ENCODE results near the gene CHIT1.
A peak's percentile ranks its signal among the peaks of the same experiment; 100 is the strongest.

The CHIT1 gene

GRCh38 chr1:203229471-203230135 is at the start of gene CHIT1:
Gene CHIT1, minus strand, starts transcription at chr1:203229673. Its CDS starts 37 bp downstream, at chr1:203229636.
- Mint-ChIP-seq H3K27ac (no peak within 1 kb of the TSS), H3K4me3 (no peak within 1 kb of the TSS), H3K27me3 (peaks cover 22% of the 10 kb centered on the region), H3K9me3 (peaks cover 6% of the 10 kb centered on the region), H3K36me3 (ENCODE audit: low read depth) (no peaks in the 10 kb centered on the region), H3K4me1 (ENCODE audit: low read depth) (no peaks in the 10 kb centered on the region)
- DNase-seq: no peak

- no peak overlapping the region for H3K4me3 Mint-ChIP-seq
Observed at GRCh38 chr1:203278885-203279406, 49.5 kb upstream of the CHIT1 start.

GRCh38 chr1:203278082-203278884 is 48.8 kb upstream of the CHIT1 start:
- peak overlapping the region; percentile 88 for H3K27ac Mint-ChIP-seq
- H3K4me3 Mint-ChIP-seq: peak overlapping the region; percentile 38
- no peaks in the 10 kb centered on the region for H3K36me3 Mint-ChIP-seq (ENCODE audit: low read depth)
- H3K9me3 Mint-ChIP-seq: no peaks in the 10 kb centered on the region
- no peaks in the 10 kb centered on the region for H3K27me3 Mint-ChIP-seq
- H3K4me1 Mint-ChIP-seq (ENCODE audit: low read depth): peaks cover 68% of the 10 kb centered on the region
- no peak for DNase-seq

More at GRCh38 chr1:203278885-203279406, 49.5 kb upstream of the CHIT1 start:
- DNase-seq: no peak
- Mint-ChIP-seq H3K4me1 (ENCODE audit: low read depth) (peaks cover 62% of the 10 kb centered on the region), H3K27me3 (no peaks in the 10 kb centered on the region), H3K36me3 (ENCODE audit: low read depth) (no peaks in the 10 kb centered on the region), H3K9me3 (no peaks in the 10 kb centered on the region), H3K27ac (peak overlapping the region; percentile 88)

- H3K4me1 Mint-ChIP-seq (ENCODE audit: low read depth): peaks cover 66% of the 10 kb centered on the region
- no peaks in the 10 kb centered on the region for H3K27me3 Mint-ChIP-seq
- H3K4me3 Mint-ChIP-seq: peak overlapping the region; percentile 23
- no peaks in the 10 kb centered on the region for H3K36me3 Mint-ChIP-seq (ENCODE audit: low read depth)
- no peaks in the 10 kb centered on the region for H3K9me3 Mint-ChIP-seq
- H3K27ac Mint-ChIP-seq: peak overlapping the region; percentile 88
- DNase-seq: peak; percentile 60
Observed at GRCh38 chr1:203276916-203277545, 47.6 kb upstream of the CHIT1 start.

DNA sequence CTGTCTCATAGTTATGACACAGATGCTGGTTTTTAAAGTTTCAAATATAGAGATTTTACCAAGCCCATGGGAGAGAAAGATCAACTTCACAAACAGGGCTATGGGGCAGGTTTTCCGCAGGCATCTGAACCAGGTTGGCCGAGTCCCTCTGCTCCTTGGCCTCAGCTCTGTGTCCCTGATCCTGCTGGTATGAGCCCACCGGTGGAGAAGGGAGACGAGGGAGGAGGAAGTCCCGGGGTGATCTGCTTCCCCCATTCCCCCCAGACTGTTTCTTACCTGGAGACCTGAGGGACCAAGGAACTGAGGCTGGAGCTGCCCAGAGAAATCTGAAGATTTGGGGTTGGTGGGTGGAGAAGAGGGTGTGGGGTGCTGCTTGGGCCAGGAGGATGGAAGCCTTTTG is 46.9 kb upstream of the CHIT1 start:
- H3K27me3 Mint-ChIP-seq: no peaks in the 10 kb centered on the region
- DNase-seq: no peak

DNA sequence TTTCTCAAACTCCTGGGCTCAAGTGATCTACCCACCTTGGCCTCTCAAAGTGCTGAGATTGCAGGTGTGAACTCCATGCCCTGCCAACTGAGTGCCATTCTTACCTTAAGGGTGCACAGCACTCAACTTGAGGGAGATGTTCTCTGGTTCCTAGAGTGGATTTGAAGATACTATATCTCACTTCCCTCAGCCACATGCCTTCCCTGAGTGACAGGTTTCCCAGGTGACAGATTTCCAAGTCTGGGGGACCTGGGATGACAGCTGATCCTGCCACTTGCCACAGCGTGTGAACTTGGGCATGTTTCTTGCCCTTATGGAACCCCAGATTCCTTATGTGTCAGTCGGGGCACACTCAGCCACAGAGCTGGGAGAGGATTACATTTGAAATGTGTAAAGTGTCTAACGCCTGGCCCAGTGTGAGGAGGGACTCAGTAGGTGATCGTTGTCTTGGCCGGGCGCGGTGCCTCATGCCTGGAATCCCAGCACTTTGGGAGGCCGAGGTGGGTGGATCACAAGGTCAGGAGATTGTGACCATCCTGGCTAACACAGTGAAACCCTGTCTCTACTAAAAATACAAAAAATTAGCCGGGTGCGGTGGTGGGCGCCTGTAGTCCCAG is 46.3 kb upstream of the CHIT1 start:
- H3K4me1 Mint-ChIP-seq (ENCODE audit: low read depth): peaks cover 70% of the 10 kb centered on the region
- H3K27me3 Mint-ChIP-seq: no peaks in the 10 kb centered on the region
- no peak for DNase-seq
- H3K36me3 Mint-ChIP-seq (ENCODE audit: low read depth): no peaks in the 10 kb centered on the region
- H3K27ac Mint-ChIP-seq: no peak overlapping the region
- no peaks in the 10 kb centered on the region for H3K9me3 Mint-ChIP-seq
- no peak overlapping the region for H3K4me3 Mint-ChIP-seq

More for the DNA sequence above, 46.9 kb upstream of the CHIT1 start:
- Mint-ChIP-seq H3K4me3 (no peak overlapping the region), H3K27ac (peak overlapping the region; percentile 88), H3K9me3 (no peaks in the 10 kb centered on the region), H3K36me3 (ENCODE audit: low read depth) (no peaks in the 10 kb centered on the region), H3K4me1 (ENCODE audit: low read depth) (peaks cover 66% of the 10 kb centered on the region)

- Mint-ChIP-seq H3K9me3 (no peaks in the 10 kb centered on the region), H3K27ac (peak overlapping the region; percentile 88), H3K27me3 (no peaks in the 10 kb centered on the region), H3K4me3 (peak overlapping the region; percentile 69), H3K36me3 (ENCODE audit: low read depth) (no peaks in the 10 kb centered on the region), H3K4me1 (ENCODE audit: low read depth) (peaks cover 68% of the 10 kb centered on the region)
- no peak for DNase-seq
Observed at GRCh38 chr1:203274603-203275381, 45.3 kb upstream of the CHIT1 start.

DNA sequence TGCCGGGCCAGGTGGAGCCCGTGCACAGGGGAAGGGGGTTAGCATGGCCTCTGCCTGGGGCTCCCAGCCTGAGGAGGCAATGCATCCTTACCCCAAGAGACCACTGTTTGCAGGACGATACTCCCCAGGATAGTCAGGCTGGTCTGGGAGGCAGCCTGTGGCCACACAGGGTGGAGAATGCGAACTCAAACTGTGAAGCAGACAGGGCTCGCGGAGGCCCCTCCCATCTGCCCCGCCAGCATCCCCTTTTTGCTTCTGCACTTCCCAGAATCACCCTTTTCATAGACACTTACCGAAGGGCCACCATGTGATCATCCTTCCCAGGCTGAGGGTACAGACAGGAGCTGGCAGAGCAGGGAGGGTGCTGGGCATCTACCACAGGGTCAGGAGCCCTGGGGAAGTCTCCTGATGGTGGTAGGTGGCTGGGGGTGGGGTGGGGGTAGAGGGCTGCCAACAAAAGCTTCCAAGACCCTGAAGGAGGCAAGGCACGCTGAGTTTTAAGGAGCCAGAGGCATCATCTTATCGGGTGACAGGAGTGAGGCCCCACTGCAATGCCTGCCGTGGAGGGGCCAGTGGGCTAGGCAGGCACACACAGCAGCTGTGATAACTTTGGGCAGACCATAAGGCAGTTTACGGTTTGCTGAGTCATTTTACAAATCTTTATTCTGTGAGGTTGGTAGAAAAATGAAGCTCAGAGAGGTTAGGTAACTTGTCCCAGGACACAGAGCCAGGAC is 44.6 kb upstream of the CHIT1 start:
- peak overlapping the region; percentile 88 for H3K27ac Mint-ChIP-seq
- no peak for DNase-seq

DNA sequence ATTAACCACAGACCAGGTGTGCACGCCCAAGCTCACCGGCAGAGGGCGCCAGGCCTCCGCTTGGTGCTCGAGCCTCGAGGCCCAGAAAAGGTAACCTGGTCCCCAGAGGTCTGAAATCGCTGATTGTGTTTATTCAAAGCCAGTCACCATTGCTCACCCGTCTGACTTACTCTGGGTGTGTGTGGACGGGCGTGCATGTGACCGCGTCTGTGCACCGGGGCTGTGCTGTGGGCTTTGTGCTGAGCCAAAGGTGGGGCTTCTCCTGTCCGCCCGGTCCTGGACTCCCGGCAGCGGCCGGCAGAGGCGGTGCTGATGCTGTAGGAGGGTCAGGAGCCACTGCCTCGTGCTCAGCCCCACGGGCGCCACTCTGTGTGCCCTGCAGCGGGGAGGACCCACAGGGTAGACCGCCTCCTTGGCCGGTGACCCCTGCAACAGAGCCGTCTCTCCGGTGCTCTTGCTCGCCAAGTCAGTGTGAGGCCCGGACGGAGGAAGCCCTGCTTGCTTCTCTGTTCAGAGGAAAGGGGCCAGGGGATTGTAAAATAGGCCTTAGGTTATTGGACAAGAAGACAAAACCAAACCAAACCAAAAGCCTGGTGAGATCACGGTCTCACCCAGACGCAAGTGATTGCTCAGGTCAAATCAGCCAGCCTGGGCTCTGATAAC is 43.9 kb upstream of the CHIT1 start:
- Mint-ChIP-seq H3K36me3 (ENCODE audit: low read depth) (no peaks in the 10 kb centered on the region), H3K9me3 (no peaks in the 10 kb centered on the region), H3K4me1 (ENCODE audit: low read depth) (peaks cover 59% of the 10 kb centered on the region), H3K4me3 (peak overlapping the region; percentile 69), H3K27me3 (no peaks in the 10 kb centered on the region), H3K27ac (peak overlapping the region; percentile 88)
- DNase-seq: peak; percentile 94

More for the DNA sequence above, 44.6 kb upstream of the CHIT1 start:
- Mint-ChIP-seq H3K9me3 (no peaks in the 10 kb centered on the region), H3K4me1 (ENCODE audit: low read depth) (peaks cover 66% of the 10 kb centered on the region), H3K27me3 (no peaks in the 10 kb centered on the region), H3K36me3 (ENCODE audit: low read depth) (no peaks in the 10 kb centered on the region), H3K4me3 (peak overlapping the region; percentile 69)

DNA sequence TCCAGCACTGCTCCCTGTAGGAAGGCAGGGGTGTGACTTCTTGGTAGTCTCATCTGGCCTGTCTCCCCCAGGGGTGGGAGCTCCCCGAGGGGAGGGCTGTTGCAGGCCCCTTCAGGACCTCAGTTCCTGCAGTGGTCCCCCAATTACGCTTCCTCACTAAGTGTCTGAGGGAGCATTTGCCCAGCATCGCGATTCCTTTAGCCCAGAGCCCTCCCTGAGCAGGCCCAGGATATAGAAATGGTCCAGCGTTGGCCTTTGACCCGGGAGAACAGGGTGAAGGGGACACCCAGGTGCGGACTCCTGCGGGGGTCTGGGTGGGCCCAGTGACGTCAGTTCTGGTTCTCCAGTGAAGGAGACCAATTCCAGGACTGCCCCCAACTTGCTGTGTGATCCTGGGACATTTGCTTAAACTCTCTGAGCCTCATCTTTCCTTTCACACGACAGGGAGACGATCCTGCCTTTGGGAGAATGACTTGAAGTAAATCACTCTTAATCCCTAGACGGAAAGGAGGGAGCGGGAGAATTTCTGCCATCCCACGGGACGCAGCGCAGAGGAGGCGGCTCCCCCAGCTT is 43.2 kb upstream of the CHIT1 start:
- H3K27me3 Mint-ChIP-seq: no peaks in the 10 kb centered on the region
- peaks cover 57% of the 10 kb centered on the region for H3K4me1 Mint-ChIP-seq (ENCODE audit: low read depth)
- H3K27ac Mint-ChIP-seq: peak overlapping the region; percentile 88
- no peaks in the 10 kb centered on the region for H3K36me3 Mint-ChIP-seq (ENCODE audit: low read depth)
- peak overlapping the region; percentile 69 for H3K4me3 Mint-ChIP-seq
- no peaks in the 10 kb centered on the region for H3K9me3 Mint-ChIP-seq
- no peak for DNase-seq

DNA sequence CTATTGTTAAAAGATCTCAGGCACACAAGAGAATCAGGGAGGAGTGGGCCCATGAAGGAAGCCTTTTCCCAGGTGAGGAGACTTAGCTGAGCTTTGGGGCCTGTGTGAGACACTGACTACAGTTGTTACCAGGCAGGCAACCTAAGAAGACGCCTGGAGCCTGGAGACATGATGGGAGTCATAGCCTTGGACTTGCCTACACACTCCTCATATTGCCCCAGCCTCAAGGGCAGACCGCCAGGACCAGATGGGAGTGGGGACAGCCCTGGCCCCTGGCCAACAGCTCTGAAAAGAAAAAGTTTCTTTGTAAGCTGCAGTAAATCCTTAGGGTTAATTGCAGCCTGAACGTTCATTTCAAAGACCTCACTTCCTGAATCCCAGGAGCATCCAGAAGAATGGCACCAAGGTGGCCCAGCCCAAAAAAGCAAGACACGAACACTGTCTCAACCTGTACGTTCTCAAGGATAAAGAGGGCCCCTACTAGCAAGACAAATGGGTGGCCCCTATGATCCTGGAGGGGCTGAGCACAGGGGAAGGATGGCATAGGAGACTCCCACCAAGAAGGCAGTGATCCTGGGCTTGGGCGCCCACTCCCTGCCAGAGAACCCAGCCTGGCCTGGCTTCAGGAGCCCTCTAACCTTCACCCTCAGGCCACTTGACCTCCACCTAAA is 42.6 kb upstream of the CHIT1 start:
- Mint-ChIP-seq H3K4me3 (no peak overlapping the region), H3K4me1 (ENCODE audit: low read depth) (peaks cover 56% of the 10 kb centered on the region), H3K27me3 (no peaks in the 10 kb centered on the region), H3K9me3 (no peaks in the 10 kb centered on the region), H3K36me3 (ENCODE audit: low read depth) (no peaks in the 10 kb centered on the region), H3K27ac (no peak overlapping the region)
- no peak for DNase-seq

DNA sequence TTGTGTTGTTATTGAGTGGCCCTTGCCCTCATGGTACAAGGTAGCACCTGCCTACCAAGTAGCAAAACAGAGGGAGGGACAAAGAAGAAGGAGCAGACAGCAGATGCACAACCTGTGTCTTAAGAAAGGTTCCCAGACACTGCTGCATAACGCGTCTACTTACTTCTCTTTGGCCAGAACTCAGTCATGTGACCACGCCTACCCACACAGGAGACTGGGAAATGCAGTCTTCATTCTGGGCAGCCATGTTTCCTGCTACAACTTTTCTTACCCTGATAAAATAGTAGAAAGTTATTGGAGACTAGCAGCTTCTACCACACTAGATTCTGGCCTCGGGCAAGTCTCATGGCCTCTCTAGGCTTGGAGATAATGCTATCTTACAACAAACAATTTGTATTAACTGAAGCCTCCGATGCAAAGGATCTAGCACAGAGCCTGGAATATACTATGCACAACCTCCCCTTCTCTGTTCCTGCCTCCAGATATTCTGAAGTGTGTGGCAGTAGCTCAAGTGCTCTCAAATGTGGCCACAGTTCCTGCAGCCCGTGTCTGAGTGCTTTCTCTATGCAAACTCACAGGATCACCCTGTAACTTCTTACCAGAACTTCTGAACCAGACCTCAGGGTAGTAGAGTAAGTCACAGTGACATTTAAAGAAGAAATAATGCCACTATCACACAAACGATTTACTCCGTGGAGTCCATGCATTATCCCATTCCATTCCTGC is 41.7 kb upstream of the CHIT1 start:
- Mint-ChIP-seq H3K4me1 (ENCODE audit: low read depth) (peaks cover 49% of the 10 kb centered on the region), H3K9me3 (no peaks in the 10 kb centered on the region), H3K27ac (peak overlapping the region; percentile 66), H3K27me3 (no peaks in the 10 kb centered on the region), H3K36me3 (ENCODE audit: low read depth) (no peaks in the 10 kb centered on the region), H3K4me3 (no peak overlapping the region)
- DNase-seq: peak; percentile 66
